Neural cell (in vitro differentiated cells): Measurements from ENCODE around the gene NACC2. TPM values are rescaled to one million over a fixed set of nuclear protein-coding genes. Genes with fewer than 3 reads are reported as not detected.

Source experiments
- H2AFZ ChIP-seq: fragments of 200-600, 300-800 bp; sonication (generic), shearing (Covaris generic); 2 replicates; pipeline ENCODE4 v1.6.0; 2014; ENCODE audit warnings: low read depth, mild to moderate bottlenecking, antibody characterized with exemption, low read length, moderate library complexity
- H3F3A ChIP-seq: fragments of 200-600 bp; shearing (Covaris generic); 2 replicates; pipeline ENCODE4 v1.6.1; 2016; ENCODE audit warnings: mild to moderate bottlenecking, moderate library complexity, mixed read lengths, antibody characterized with exemption, low read length; ENCODE audit not compliant: insufficient read depth, poor library complexity, severe bottlenecking
- H3K27ac ChIP-seq: fragments of 200-600, 300-800 bp; sonication (generic), shearing (Covaris generic); 2 replicates; pipeline ENCODE4 v1.5.1; 2014; ENCODE audit warnings: mild to moderate bottlenecking, low read length, moderate library complexity
- H3K27me3 ChIP-seq: fragments of 300-800, 200-600 bp; sonication (generic), shearing (Covaris generic); 2 replicates; pipeline ENCODE4 v1.6.0; 2014; ENCODE audit warnings: mild to moderate bottlenecking, low read depth, low read length, moderate library complexity; ENCODE audit not compliant: insufficient read depth
- H3K36me3 ChIP-seq: fragments of 300-800, 200-600 bp; sonication (generic), shearing (Covaris generic); 2 replicates; pipeline ENCODE4 v1.5.1; 2014; ENCODE audit warnings: mild to moderate bottlenecking, antibody characterized with exemption, low read length, moderate library complexity; ENCODE audit not compliant: insufficient read depth
- H3K4me2 ChIP-seq: fragments of 300-800, 200-600 bp; sonication (generic), shearing (Covaris generic); 2 replicates; pipeline ENCODE4 v1.6.0; 2014; ENCODE audit warnings: mild to moderate bottlenecking, low read length
- H3K4me3 ChIP-seq: fragments of 300-800, 200-600 bp; sonication (generic), shearing (Covaris generic); 2 replicates; pipeline ENCODE4 v1.5.1; 2014; ENCODE audit warnings: mild to moderate bottlenecking, low read length, moderate library complexity
- H3K79me2 ChIP-seq: fragments of 200-600 bp; shearing (Covaris generic); replicated peaks from 2 replicates; pipeline ENCODE4 v1.6.0; 2014; ENCODE audit warnings: mild to moderate bottlenecking, low read length, moderate library complexity; ENCODE audit not compliant: insufficient read depth
- H3K9ac ChIP-seq: fragments of 300-800, 200-600 bp; sonication (generic), shearing (Covaris generic); 2 replicates; pipeline ENCODE4 v1.6.1; 2016; ENCODE audit warnings: mild to moderate bottlenecking, low read length, mixed read lengths
- H3K9me2 ChIP-seq: fragments of 200-600 bp; shearing (Covaris generic); 2 replicates; pipeline ENCODE4 v1.6.1; 2016; ENCODE audit warnings: mild to moderate bottlenecking, low read length, mixed read lengths; ENCODE audit not compliant: insufficient read depth
- H3K9me3 ChIP-seq: fragments of 200-600, 300-800 bp; sonication (generic), shearing (Covaris generic); 2 replicates; pipeline ENCODE4 v1.6.1; 2016; ENCODE audit warnings: mild to moderate bottlenecking, mixed run types, low read length, moderate library complexity, mixed read lengths
- H4K20me1 ChIP-seq: fragments of 200-600 bp; shearing (Covaris generic); 2 replicates; pipeline ENCODE4 v1.6.1; 2016; ENCODE audit warnings: mild to moderate bottlenecking, mixed run types; ENCODE audit not compliant: insufficient read depth
- CTCF ChIP-seq: fragments of 450-650 bp; IDR thresholded peaks from 2 replicates; pipeline ENCODE4 v1.5.1; 2014; ENCODE audit warnings: antibody characterized with exemption, mild to moderate bottlenecking, moderate library complexity; ENCODE audit not compliant: poor library complexity, severe bottlenecking
- EP300 ChIP-seq: fragments of 450-650 bp; conservative IDR thresholded peaks from 2 replicates; pipeline ENCODE4 v1.6.1; 2014; ENCODE audit warnings: antibody characterized with exemption, mild to moderate bottlenecking, moderate library complexity; ENCODE audit not compliant: poor library complexity, severe bottlenecking
- EZH2 ChIP-seq: fragments of 200-600, 300-800 bp; shearing (Covaris generic), sonication (generic); IDR thresholded peaks from 2 replicates; pipeline ENCODE4 v1.6.1; 2014; ENCODE audit warnings: antibody characterized with exemption, low read length, borderline replicate concordance, mild to moderate bottlenecking; ENCODE audit not compliant: insufficient read depth, poor library complexity, severe bottlenecking
- MXI1 ChIP-seq: fragments of 450-650 bp; conservative IDR thresholded peaks from 2 replicates; pipeline ENCODE4 v1.6.1; 2014; ENCODE audit warnings: antibody characterized with exemption, mild to moderate bottlenecking; ENCODE audit not compliant: poor library complexity, severe bottlenecking
- POLR2AphosphoS5 ChIP-seq: IDR thresholded peaks from 2 replicates; pipeline ENCODE4 v1.6.1; 2012
- RAD21 ChIP-seq: fragments of 450-650 bp; conservative IDR thresholded peaks from 2 replicates; pipeline ENCODE4 v1.6.1; 2014; ENCODE audit warnings: antibody characterized with exemption, mild to moderate bottlenecking, moderate library complexity
- REST ChIP-seq: IDR thresholded peaks from 2 replicates; pipeline ENCODE4 v1.6.1; 2012; ENCODE audit warnings: borderline replicate concordance
- SMC3 ChIP-seq: fragments of 450-650 bp; conservative IDR thresholded peaks from 2 replicates; pipeline ENCODE4 v1.6.1; 2014; ENCODE audit warnings: antibody characterized with exemption, mild to moderate bottlenecking, moderate library complexity; ENCODE audit not compliant: poor library complexity
- TAF1 ChIP-seq: IDR thresholded peaks from 2 replicates; pipeline ENCODE4 v1.6.1; 2012; ENCODE audit warnings: low read depth
- polyA plus RNA-seq: library from polyadenylated mRNA; depleted of rRNA; stranded (reverse); fragments of >200 nt; gene quantifications from 2 replicates; pipeline ENCODE4 v1.2.3, GENCODE V29; 2014

Gene NACC2
- polyA plus RNA-seq, 1 donor from 2014 or later = 1.7 TPM

GRCh38 chr9:135998016-135998380 is 97.1 kb downstream of the NACC2 start:
- Histone ChIP-seq H3K9ac (no peak overlapping the region), H3F3A (no peaks in the 10 kb centered on the region), H3K79me2 (no peaks in the 10 kb centered on the region), H3K4me2 (no peak overlapping the region), H3K36me3 (no peaks in the 10 kb centered on the region), H3K27ac (no peak overlapping the region), H3K9me2 (no peaks in the 10 kb centered on the region), H3K27me3 (no peaks in the 10 kb centered on the region), H3K9me3 (no peaks in the 10 kb centered on the region), H2AFZ (no peak overlapping the region), H4K20me1 (no peaks in the 10 kb centered on the region), H3K4me3 (no peak overlapping the region)
- TF ChIP-seq SMC3 = no peak
- no peak for TF ChIP-seq REST
- TF ChIP-seq CTCF = no peak
- no peak for TF ChIP-seq TAF1
- TF ChIP-seq RAD21 = no peak
- no peak for TF ChIP-seq POLR2AphosphoS5
- TF ChIP-seq EP300 = no peak
- no peak for TF ChIP-seq MXI1
- no peak for TF ChIP-seq EZH2

GRCh38 chr9:135997090-135998015 is 97.7 kb downstream of the NACC2 start:
- no peak overlapping the region for H2AFZ ChIP-seq
- no peak overlapping the region for H3K4me3 ChIP-seq
- H3K27ac ChIP-seq = no peak overlapping the region
- no peak for TF ChIP-seq MXI1
- TF ChIP-seq EP300 = no peak
- TF ChIP-seq CTCF = no peak
- TF ChIP-seq EZH2 = no peak
- no peak for TF ChIP-seq REST
- no peak for TF ChIP-seq SMC3
- no peak for TF ChIP-seq POLR2AphosphoS5
- TF ChIP-seq TAF1 = no peak
- TF ChIP-seq RAD21 = no peak
- H3K9me2 ChIP-seq = no peaks in the 10 kb centered on the region
- no peak overlapping the region for H3K9ac ChIP-seq
- H3K27me3 ChIP-seq = no peaks in the 10 kb centered on the region
- H3K4me2 ChIP-seq = no peak overlapping the region
- H3K36me3 ChIP-seq = no peaks in the 10 kb centered on the region
- H4K20me1 ChIP-seq = no peaks in the 10 kb centered on the region
- H3K9me3 ChIP-seq = no peaks in the 10 kb centered on the region
- no peaks in the 10 kb centered on the region for H3K79me2 ChIP-seq
- H3F3A ChIP-seq = no peaks in the 10 kb centered on the region
